Osteoblast (primary cell): ENCODE measurements around the gene PLEKHN1. TPM values are rescaled to one million over a fixed set of nuclear protein-coding genes. Genes with fewer than 3 reads are reported as not detected.

Experiments used
- DNase-seq: peaks from one replicate; pipeline ENCODE4 v3.0.0; 2011; ENCODE audit warnings: low spot score, mixed read lengths; ENCODE audit not compliant: insufficient read length; ENCODE audit errors: missing footprints
- H2AFZ ChIP-seq: 2 replicates; pipeline ENCODE4 v1.6.0; 2011; ENCODE audit warnings: mild to moderate bottlenecking, low read length
- H3K27ac ChIP-seq: 2 replicates; pipeline ENCODE4 v1.5.1; 2011; ENCODE audit warnings: mild to moderate bottlenecking, low read depth, low read length, moderate library complexity
- H3K27me3 ChIP-seq: 2 replicates; pipeline ENCODE4 v1.6.0; 2012; ENCODE audit warnings: mild to moderate bottlenecking, control low read depth, inconsistent platforms, low read length, moderate library complexity; ENCODE audit not compliant: insufficient read depth
- H3K36me3 ChIP-seq: 2 replicates; pipeline ENCODE4 v1.5.1; 2011; ENCODE audit warnings: mild to moderate bottlenecking, low read length, control low read depth, moderate library complexity; ENCODE audit not compliant: insufficient read depth
- H3K4me1 ChIP-seq: 2 replicates; pipeline ENCODE4 v1.5.1; 2011; ENCODE audit warnings: mild to moderate bottlenecking, low read length, control low read depth, moderate library complexity; ENCODE audit not compliant: insufficient read depth
- H3K4me2 ChIP-seq: 2 replicates; pipeline ENCODE4 v1.6.0; 2011; ENCODE audit warnings: mild to moderate bottlenecking, low read length; ENCODE audit not compliant: insufficient read depth
- H3K4me3 ChIP-seq: fragments of 200-600 bp; sonication (generic); 3 replicates; pipeline ENCODE4 v1.5.1; 2012; ENCODE audit warnings: mild to moderate bottlenecking, low read length, inconsistent platforms; ENCODE audit not compliant: insufficient read depth
- H3K79me2 ChIP-seq: 2 replicates; pipeline ENCODE4 v1.6.0; 2012; ENCODE audit warnings: mild to moderate bottlenecking, low read length, control low read depth, inconsistent platforms; ENCODE audit not compliant: insufficient read depth
- H3K9me3 ChIP-seq: 2 replicates; pipeline ENCODE4 v1.5.1; 2011; ENCODE audit warnings: low read depth, low read length, control low read depth
- H4K20me1 ChIP-seq: 2 replicates; pipeline ENCODE4 v1.6.0; 2012; ENCODE audit warnings: mild to moderate bottlenecking, low read length, control low read depth; ENCODE audit not compliant: insufficient read depth
- total RNA-seq: library from RNA; depleted of rRNA; stranded (reverse); fragments of >200 nt; gene quantifications from 2 replicates; pipeline ENCODE4 v1.2.3, GENCODE V29; 2012
- TF ChIP-seq, protein P1 (sequence below): IDR thresholded peaks from 2 replicates; pipeline ENCODE4 v1.5.1; 2011; ENCODE audit warnings: mild to moderate bottlenecking, low read depth, low read length, moderate library complexity; ENCODE audit errors: extremely low read depth

PLEKHN1 gene
- total RNA-seq, 1 donor, result 0.36 TPM

DNA sequence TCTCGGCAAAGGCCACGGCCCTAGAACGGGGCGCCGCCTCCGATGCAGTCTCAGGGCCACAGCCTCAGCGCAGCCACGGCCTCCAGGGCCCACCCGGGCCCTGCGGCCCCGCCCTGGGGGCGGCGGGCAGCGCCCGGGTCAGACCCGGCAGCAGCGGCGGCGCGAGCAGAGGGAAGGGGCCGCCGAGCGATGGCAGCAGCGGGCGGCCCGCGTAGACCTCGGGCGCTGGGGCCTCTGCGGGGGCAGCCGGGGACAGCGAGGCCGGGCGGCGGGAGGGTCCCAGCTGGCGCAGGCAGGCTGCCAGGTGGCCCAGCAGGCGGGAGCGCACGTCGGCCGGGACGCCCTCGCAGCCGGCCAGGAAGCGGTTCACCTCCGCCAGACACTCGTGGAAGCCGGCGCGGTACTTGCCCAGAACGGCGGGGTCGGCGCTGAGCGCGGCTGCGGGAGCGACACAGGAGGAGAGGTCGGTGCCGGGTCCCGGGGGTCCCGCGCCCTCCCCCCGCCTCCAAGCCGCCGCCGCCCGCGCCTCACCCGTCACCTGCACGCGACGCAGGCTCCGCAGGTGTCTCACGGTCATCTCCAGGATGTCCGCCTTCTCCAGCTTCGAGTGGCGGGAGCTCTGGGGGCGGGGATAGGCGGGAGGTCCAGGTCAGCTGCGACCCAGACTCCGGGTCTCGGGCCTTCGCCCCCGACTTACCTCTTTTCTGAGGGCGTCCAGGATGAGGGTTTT, 32.9 kb downstream of the PLEKHN1 start:
- Histone ChIP-seq H3K36me3 (no peaks in the 10 kb centered on the region), H4K20me1 (no peaks in the 10 kb centered on the region), H2AFZ (no peak overlapping the region), H3K9me3 (no peaks in the 10 kb centered on the region), H3K4me3 (peak overlapping the region; percentile 60), H3K27me3 (peaks cover 48% of the 10 kb centered on the region), H3K79me2 (no peaks in the 10 kb centered on the region), H3K4me2 (peak overlapping the region; percentile 32), H3K4me1 (peaks cover 4% of the 10 kb centered on the region), H3K27ac (no peak overlapping the region)
- TF ChIP-seq, protein P1, sequence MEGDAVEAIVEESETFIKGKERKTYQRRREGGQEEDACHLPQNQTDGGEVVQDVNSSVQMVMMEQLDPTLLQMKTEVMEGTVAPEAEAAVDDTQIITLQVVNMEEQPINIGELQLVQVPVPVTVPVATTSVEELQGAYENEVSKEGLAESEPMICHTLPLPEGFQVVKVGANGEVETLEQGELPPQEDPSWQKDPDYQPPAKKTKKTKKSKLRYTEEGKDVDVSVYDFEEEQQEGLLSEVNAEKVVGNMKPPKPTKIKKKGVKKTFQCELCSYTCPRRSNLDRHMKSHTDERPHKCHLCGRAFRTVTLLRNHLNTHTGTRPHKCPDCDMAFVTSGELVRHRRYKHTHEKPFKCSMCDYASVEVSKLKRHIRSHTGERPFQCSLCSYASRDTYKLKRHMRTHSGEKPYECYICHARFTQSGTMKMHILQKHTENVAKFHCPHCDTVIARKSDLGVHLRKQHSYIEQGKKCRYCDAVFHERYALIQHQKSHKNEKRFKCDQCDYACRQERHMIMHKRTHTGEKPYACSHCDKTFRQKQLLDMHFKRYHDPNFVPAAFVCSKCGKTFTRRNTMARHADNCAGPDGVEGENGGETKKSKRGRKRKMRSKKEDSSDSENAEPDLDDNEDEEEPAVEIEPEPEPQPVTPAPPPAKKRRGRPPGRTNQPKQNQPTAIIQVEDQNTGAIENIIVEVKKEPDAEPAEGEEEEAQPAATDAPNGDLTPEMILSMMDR, result no peak
- peak; percentile 90 for DNase-seq

DNA sequence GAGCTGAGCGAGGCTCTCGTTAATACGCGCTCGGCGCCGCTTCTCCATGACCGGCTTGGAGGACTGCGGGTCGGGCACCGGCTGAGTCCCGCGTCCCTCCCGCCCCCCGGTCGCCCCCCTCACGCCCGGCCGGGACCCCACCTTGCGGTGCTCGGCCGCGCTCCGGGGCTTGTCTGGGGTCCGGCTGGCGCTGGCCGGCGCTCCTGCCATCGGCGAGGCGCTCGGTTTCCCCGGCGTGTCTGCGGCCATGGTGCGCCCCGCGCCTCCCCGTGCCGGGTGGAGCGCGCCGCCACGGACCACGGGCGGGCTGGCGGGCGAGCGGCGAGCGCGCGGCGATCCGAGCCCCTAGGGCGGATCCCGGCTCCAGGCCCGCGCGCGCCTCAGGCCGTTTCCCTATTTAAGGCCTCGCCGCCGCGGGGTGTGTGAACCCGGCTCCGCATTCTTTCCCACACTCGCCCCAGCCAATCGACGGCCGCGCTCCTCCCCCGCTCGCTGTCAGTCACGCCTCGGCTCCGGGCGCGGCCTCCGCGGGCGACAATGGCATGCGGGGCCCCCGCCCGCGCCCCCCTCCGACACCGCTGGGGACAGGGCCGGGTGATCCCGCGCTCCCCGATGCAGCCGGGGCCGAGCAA, 33.6 kb downstream of the PLEKHN1 start, which contains the start of gene HES4:
Gene HES4, minus strand, starts transcription at position 373 of the 632 bp plus-strand sequence. Its CDS starts 124 bp downstream, at position 249.
- H3K4me1 ChIP-seq, result peaks cover 4% of the 10 kb centered on the region
- peak within 1 kb of the TSS; percentile 60 for H3K4me3 ChIP-seq
- TF ChIP-seq, protein P1, result no peak
- H3K79me2 ChIP-seq, result no peaks in the 10 kb centered on the region
- H3K27me3 ChIP-seq, result peaks cover 50% of the 10 kb centered on the region
- peak within 1 kb of the TSS; percentile 41 for H3K27ac ChIP-seq
- H4K20me1 ChIP-seq, result no peaks in the 10 kb centered on the region
- no peaks in the 10 kb centered on the region for H3K36me3 ChIP-seq
- no peaks in the 10 kb centered on the region for H3K9me3 ChIP-seq
- H3K4me2 ChIP-seq, result peak within 1 kb of the TSS; percentile 59
- H2AFZ ChIP-seq, result peak within 1 kb of the TSS; percentile 22
- DNase-seq, result peak; percentile 99

DNA sequence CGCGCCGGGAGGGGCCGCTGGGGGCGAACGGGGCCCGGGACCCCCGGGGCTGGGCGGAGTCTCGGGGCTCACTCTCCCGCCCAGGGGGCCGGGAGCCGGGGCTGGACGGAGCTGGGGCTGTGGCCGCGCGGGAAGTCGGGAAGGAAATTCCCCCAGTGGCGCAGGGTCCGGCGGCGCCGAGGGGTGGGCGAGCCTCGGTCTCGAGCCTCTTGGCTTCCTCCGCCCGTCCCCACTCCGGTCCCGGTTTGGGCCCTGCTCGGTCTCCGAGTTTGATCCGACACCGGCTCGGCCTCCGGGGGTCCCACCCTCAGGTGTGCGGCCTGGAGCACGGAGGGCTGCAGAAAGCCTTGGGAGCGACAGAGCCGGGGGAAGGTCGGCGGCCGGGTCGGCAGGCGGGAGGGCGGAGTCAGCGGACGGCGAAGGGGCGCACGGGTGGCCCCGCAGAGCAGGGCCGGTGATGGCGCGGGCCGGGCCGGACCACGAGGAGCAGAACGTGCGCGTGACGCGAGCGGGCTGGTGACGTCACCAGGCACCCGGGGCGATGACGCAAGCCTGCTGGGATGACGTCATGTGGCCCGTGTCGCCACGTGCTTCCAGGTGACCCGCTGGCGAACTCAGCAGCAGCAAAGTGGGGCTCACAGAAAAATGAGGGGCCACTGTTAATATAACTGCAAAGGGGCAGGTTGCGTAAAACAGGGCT, 34.2 kb downstream of the PLEKHN1 start:
- TF ChIP-seq, protein P1, result no peak
- peaks cover 3% of the 10 kb centered on the region for H4K20me1 ChIP-seq

More for the DNA sequence above, 34.2 kb downstream of the PLEKHN1 start:
- H3K27me3 ChIP-seq, result peaks cover 50% of the 10 kb centered on the region
- no peaks in the 10 kb centered on the region for H3K36me3 ChIP-seq
- no peaks in the 10 kb centered on the region for H3K79me2 ChIP-seq
- peak overlapping the region; percentile 60 for H3K4me3 ChIP-seq
- no peaks in the 10 kb centered on the region for H3K9me3 ChIP-seq
- peak overlapping the region; percentile 59 for H3K4me2 ChIP-seq
- peak; percentile 99 for DNase-seq
- H3K4me1 ChIP-seq, result peaks cover 4% of the 10 kb centered on the region
- peak overlapping the region; percentile 22 for H2AFZ ChIP-seq
- H3K27ac ChIP-seq, result peak overlapping the region; percentile 41
